ENCODE data around the gene NTN1. TPM values are rescaled to one million over a fixed set of nuclear protein-coding genes. Genes with fewer than 3 reads are reported as not detected.

NTN1 gene
- total and polyA plus RNA-seq, 2 of the 13 experiments (the other 11 are each of a cell fraction or from before 2014, with no cell fraction given), result 0.04 to 0.05 TPM

DNA sequence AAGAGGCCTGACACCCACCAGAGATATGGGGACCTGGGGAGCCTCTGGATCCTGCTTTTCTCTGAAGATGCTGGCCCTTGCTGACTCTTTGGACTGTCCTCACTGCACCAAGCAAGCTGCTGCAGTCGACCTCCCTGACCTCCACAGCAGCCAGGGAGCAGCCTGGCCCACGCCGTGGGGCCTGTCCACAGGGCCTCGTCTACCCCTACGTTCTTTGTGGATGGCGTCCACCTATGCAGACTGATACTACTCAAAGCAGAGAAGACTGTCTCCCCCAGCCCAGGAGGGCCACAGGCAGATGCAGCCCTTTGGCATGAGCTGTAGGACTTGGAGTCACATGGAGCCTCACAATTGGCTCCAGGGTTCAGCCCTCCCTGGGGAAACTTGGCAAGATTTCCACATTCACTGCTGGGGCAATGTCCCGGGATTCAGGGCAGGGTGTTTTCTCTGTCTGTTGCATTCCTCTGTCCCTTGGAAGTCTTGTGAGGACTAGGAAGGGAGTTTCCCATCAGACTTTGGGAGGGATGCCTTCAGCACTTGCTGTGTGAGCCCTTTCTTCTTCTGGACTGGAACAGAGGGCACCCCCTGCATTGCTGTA lies 152.2 kb downstream of the NTN1 start (continued):
- TF ChIP-seq SIX4 (CRISPR knock-in tag; IDR thresholded peaks at IDR 0.05) (no peak), RBM39 (IDR thresholded peaks at IDR 0.05; ENCODE audit: low read depth, low read length, poor library complexity, severe bottlenecking) (no peak), NBN (conservative IDR thresholded peaks at IDR 0.05) (no peak), PCBP1 (IDR thresholded peaks at IDR 0.05; ENCODE audit: borderline replicate concordance, low read depth, low read length) (no peak), SMAD9 (CRISPR knock-in tag; IDR thresholded peaks at IDR 0.05) (no peak), HNRNPK (IDR thresholded peaks at IDR 0.05; ENCODE audit: low read depth, low read length, poor library complexity, severe bottlenecking) (no peak)
- TF ChIP-seq, protein P1, sequence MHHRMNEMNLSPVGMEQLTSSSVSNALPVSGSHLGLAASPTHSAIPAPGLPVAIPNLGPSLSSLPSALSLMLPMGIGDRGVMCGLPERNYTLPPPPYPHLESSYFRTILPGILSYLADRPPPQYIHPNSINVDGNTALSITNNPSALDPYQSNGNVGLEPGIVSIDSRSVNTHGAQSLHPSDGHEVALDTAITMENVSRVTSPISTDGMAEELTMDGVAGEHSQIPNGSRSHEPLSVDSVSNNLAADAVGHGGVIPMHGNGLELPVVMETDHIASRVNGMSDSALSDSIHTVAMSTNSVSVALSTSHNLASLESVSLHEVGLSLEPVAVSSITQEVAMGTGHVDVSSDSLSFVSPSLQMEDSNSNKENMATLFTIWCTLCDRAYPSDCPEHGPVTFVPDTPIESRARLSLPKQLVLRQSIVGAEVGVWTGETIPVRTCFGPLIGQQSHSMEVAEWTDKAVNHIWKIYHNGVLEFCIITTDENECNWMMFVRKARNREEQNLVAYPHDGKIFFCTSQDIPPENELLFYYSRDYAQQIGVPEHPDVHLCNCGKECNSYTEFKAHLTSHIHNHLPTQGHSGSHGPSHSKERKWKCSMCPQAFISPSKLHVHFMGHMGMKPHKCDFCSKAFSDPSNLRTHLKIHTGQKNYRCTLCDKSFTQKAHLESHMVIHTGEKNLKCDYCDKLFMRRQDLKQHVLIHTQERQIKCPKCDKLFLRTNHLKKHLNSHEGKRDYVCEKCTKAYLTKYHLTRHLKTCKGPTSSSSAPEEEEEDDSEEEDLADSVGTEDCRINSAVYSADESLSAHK (CRISPR knock-in tag; IDR thresholded peaks at IDR 0.05; ENCODE audit: borderline replicate concordance), result no peak

DNA sequence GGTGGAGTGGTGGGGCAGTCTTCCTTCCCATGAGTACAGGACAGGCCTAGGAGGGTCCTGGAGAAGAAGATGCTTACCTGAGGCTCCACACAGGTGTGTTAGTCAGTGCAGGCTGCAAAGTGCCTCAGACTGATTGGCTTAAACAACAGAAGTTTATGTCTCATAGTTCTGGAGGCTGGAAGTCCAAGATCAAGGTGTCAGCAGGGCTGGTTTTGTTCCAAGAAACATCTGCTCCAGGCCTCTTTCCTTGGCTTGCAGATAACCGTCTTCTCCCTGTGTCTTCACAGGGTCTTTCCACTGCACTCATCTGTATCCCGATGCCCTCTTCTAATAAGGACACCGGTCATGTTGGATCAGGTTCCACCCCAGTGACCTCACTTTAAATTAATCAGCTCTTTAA lies 153.0 kb downstream of the NTN1 start:
- Histone ChIP-seq H3K4me1 (ENCODE audit: insufficient read depth, low read length) (peaks cover 23% of the 10 kb centered on the region), H3K9me3 (ENCODE audit: low read length) (no peaks in the 10 kb centered on the region), H3K79me2 (ENCODE audit: insufficient read depth, low read length) (no peaks in the 10 kb centered on the region), H3K4me3 (replicated peaks in 1 of 3; ENCODE audit: insufficient read depth in 1 of 3, low read depth in 2 of 3, low read length in 3 of 3) (no peak overlapping the region), H4K20me1 (ENCODE audit: insufficient read depth, low read length) (no peaks in the 10 kb centered on the region), H3K36me3 (replicated peaks in 1 of 2; ENCODE audit: control insufficient read depth in 1 of 2, insufficient read depth in 2 of 2, low read length in 2 of 2) (no peaks in the 10 kb centered on the region), H2AFZ (ENCODE audit: low read length) (no peak overlapping the region), H3K4me2 (ENCODE audit: low read depth, low read length) (no peak overlapping the region), H3K9ac (ENCODE audit: insufficient read depth, low read depth, low read length) (no peak overlapping the region), H3K27ac (ENCODE audit: extremely low read length, insufficient read depth, low read length) (no peak overlapping the region), H3K27me3 (ENCODE audit: control insufficient read depth in 1 of 2, insufficient read depth in 2 of 2, low read length in 2 of 2) (peaks cover 14 to 56% of the 10 kb centered on the region in 2 experiments; a peak in 4 of 5 replicates)
- intact Hi-C loops (cut with micrococcal nuclease; ENCODE audit: unreplicated experiment) (no loop called here), in situ Hi-C loops (cut with HindIII; ENCODE audit: extremely low pct_ligation_motif_present, low pct_unique_long_range_greater_than_20kb) (no loop called here)
- TF ChIP-seq, protein P2, sequence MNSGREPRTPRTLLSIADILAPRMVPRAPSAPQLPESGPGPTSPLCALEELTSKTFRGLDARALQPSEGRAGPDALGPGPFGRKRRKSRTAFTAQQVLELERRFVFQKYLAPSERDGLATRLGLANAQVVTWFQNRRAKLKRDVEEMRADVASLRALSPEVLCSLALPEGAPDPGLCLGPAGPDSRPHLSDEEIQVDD (CRISPR knock-in tag; IDR thresholded peaks at IDR 0.05; ENCODE audit: borderline replicate concordance), result no peak
- no peak for TF ChIP-seq AKAP8 (CRISPR knock-in tag; IDR thresholded peaks at IDR 0.05)
- TF ChIP-seq, protein P3, sequence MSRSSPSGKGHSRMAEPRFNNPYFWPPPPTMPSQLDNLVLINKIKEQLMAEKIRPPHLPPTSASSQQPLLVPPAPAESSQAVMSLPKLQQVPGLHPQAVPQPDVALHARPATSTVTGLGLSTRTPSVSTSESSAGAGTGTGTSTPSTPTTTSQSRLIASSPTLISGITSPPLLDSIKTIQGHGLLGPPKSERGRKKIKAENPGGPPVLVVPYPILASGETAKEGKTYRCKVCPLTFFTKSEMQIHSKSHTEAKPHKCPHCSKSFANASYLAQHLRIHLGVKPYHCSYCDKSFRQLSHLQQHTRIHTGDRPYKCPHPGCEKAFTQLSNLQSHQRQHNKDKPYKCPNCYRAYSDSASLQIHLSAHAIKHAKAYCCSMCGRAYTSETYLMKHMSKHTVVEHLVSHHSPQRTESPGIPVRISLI (CRISPR knock-in tag; IDR thresholded peaks at IDR 0.05; ENCODE audit: borderline replicate concordance), result no peak
- CTCF ChIA-PET (ENCODE audit: low intra/inter-chr PET ratio, low total read pairs), result no interaction called here
- POLR2A ChIA-PET, result no interaction called here
- DNase-seq (ENCODE audit: low spot score) (no peak), ATAC-seq (no peak), FAIRE-seq (no peak)
- BruUV-seq (replicated peaks), result no TSS peak
- WGBS (ENCODE audit: low lambda C conversion rate), result 3% methylated on average over 3 of the region's 3 CpGs

Measured in HepG2 (cell line).